Osteocyte (in vitro differentiated cells): ENCODE results near the gene SCN3B. TPM values are rescaled to one million over a fixed set of nuclear protein-coding genes. Genes with fewer than 3 reads are reported as not detected.
A peak's percentile ranks its signal among the peaks of the same experiment; 100 is the strongest.

Experiments
- DNase-seq: peaks from one replicate; pipeline ENCODE4 v3.0.0; 2021; ENCODE audit warnings: mixed read lengths; ENCODE audit not compliant: unreplicated experiment; ENCODE audit errors: extremely low spot score
- H3K27ac Mint-ChIP-seq: one replicate; pipeline ENCODE4 v1.8.0; 2021; ENCODE audit warnings: mild to moderate bottlenecking, mixed read lengths; ENCODE audit not compliant: unreplicated experiment
- H3K27me3 Mint-ChIP-seq: one replicate; pipeline ENCODE4 v1.8.0; 2021; ENCODE audit warnings: mixed read lengths; ENCODE audit not compliant: unreplicated experiment
- H3K36me3 Mint-ChIP-seq: one replicate; pipeline ENCODE4 v1.8.0; 2021; ENCODE audit warnings: mixed read lengths; ENCODE audit not compliant: unreplicated experiment
- H3K4me1 Mint-ChIP-seq: one replicate; pipeline ENCODE4 v1.8.0; 2021; ENCODE audit warnings: mixed read lengths; ENCODE audit not compliant: unreplicated experiment
- H3K4me3 Mint-ChIP-seq: one replicate; pipeline ENCODE4 v1.8.0; 2021; ENCODE audit warnings: mild to moderate bottlenecking, moderate library complexity, mixed read lengths; ENCODE audit not compliant: unreplicated experiment
- H3K9me3 Mint-ChIP-seq: one replicate; pipeline ENCODE4 v1.8.0; 2021; ENCODE audit warnings: mixed read lengths; ENCODE audit not compliant: unreplicated experiment
- total RNA-seq: library from RNA; stranded (reverse); gene quantifications from 2 replicates; pipeline ENCODE4 v1.2.1, GENCODE V29; 2021
- TF ChIP-seq, protein P1 (sequence below): fragments of 200-600 bp; sonication (generic); IDR thresholded peaks from 2 replicates; pipeline ENCODE4 v1.5.0; 2021; ENCODE audit warnings: antibody characterized with exemption, mild to moderate bottlenecking, moderate library complexity

SCN3B gene
- total RNA-seq, 1 donor from 2014 or later, result not detected

DNA sequence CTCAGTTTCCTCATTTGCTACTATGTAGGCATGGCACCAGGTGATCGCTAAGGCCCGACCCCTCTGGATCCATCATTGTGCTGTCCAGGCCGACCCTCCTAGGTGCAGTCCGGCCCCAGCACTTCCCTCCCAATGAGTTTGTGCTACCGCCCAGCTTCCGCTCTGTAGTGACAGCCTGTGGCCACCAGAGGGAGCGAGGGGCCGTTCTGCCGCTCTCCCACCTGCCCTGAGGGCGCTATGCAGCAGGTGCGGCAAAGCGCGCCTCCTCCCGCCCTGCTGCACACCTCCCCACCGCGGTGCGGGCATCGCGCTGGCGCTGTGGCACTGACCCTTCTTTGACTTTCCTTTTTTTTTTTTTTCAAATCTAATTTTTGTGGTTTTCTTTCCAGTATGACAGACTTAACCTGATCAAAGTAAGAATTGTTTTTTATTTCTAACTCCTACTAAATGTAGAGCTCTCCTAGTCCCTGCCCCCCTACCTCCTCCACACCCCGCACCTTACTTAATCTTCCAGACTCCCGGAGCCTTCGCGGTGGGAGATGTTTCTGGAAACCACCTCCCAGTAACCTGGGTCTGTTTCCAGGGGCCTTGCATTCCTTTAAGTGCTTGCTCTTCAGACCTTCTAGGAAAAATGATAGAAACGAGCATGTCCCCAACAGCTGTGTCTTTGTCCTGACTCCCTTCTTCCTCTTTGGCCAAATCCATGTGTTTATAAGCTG, 73.7 kb downstream of the SCN3B start:
- Mint-ChIP-seq H3K4me3 (no peak overlapping the region), H3K4me1 (peaks cover 6% of the 10 kb centered on the region), H3K27me3 (peaks cover 22% of the 10 kb centered on the region), H3K9me3 (no peaks in the 10 kb centered on the region), H3K36me3 (no peaks in the 10 kb centered on the region), H3K27ac (no peak overlapping the region)
- no peak for DNase-seq
- TF ChIP-seq, protein P1, sequence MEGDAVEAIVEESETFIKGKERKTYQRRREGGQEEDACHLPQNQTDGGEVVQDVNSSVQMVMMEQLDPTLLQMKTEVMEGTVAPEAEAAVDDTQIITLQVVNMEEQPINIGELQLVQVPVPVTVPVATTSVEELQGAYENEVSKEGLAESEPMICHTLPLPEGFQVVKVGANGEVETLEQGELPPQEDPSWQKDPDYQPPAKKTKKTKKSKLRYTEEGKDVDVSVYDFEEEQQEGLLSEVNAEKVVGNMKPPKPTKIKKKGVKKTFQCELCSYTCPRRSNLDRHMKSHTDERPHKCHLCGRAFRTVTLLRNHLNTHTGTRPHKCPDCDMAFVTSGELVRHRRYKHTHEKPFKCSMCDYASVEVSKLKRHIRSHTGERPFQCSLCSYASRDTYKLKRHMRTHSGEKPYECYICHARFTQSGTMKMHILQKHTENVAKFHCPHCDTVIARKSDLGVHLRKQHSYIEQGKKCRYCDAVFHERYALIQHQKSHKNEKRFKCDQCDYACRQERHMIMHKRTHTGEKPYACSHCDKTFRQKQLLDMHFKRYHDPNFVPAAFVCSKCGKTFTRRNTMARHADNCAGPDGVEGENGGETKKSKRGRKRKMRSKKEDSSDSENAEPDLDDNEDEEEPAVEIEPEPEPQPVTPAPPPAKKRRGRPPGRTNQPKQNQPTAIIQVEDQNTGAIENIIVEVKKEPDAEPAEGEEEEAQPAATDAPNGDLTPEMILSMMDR, result peak; percentile 90

DNA sequence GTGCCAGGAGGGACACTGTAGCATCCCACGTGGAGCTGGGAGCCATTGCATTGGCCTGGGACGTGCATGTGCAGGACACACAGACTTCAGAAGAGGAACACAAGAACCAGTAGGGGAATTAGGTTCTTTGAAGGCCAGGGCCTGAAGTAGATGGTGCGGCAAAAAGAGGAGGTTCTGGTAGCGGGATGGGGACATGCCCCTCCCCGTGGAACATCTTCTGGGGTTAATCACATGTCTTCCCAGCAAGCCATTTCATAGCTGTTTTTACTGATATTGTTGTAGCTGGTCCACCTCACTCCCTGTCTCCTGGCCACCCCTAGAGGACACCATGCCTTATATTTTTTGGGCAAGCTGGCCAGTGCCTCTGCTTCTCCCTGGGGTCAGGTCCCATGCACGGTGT, 74.3 kb downstream of the SCN3B start:
- Mint-ChIP-seq H3K27me3 (peaks cover 22% of the 10 kb centered on the region), H3K27ac (no peak overlapping the region), H3K9me3 (no peaks in the 10 kb centered on the region), H3K36me3 (no peaks in the 10 kb centered on the region), H3K4me3 (no peak overlapping the region), H3K4me1 (peaks cover 6% of the 10 kb centered on the region)
- TF ChIP-seq, protein P1, result no peak
- no peak for DNase-seq

DNA sequence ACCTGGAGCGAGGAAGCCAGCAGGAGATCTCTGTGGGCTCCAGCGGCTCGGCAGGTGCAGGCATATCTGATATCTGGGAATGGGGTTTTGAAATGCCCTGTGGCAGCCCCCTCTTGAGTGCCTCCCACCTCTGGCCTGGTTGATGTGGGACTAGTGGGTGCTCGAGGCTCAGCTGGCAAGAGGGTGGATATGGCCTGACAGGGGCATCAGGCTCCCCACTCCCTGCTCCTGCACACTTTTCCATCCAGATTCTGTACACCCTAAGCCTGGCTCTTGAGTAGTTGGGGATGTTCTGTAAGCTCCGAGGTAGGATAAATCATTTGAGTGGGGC, 75.0 kb downstream of the SCN3B start:
- no peak overlapping the region for H3K27ac Mint-ChIP-seq
- H3K36me3 Mint-ChIP-seq, result no peaks in the 10 kb centered on the region
- H3K9me3 Mint-ChIP-seq, result no peaks in the 10 kb centered on the region
- DNase-seq, result no peak
- TF ChIP-seq, protein P1, result no peak
- H3K4me3 Mint-ChIP-seq, result no peak overlapping the region
- H3K27me3 Mint-ChIP-seq, result peaks cover 28% of the 10 kb centered on the region
- H3K4me1 Mint-ChIP-seq, result peaks cover 6% of the 10 kb centered on the region

Other genes starting within 250 kb of the SCN3B start
- gene GRAMD1B, start 224.4 kb downstream of the SCN3B start, total RNA-seq, result 1.8 and 1.9 TPM in 2 replicates
- gene ZNF202, start 87.0 kb upstream of the SCN3B start, total RNA-seq, result 9.5 and 11.2 TPM in 2 replicates
- not detected in 2 replicates for gene OR6X1, start 99.9 kb upstream of the SCN3B start, total RNA-seq
- gene OR6M1, start 151.7 kb upstream of the SCN3B start, total RNA-seq, result not detected in 2 replicates
- not detected in 2 replicates for gene TMEM225, start 231.0 kb upstream of the SCN3B start, total RNA-seq
- gene OR8D4, start 247.5 kb upstream of the SCN3B start, total RNA-seq, result not detected in 2 replicates